HG03196 (cell line): ENCODE data around the gene FER.
"Not testable (repeated sequence)": the region's sequence is repeated elsewhere in the genome, so short reads cannot be mapped to it uniquely, and the experiment has no call there.

Experiments used
- ATAC-seq: cut with Tn5 transposase; IDR thresholded peaks from one replicate; pipeline ENCODE4 v1.9.1; 2021; ENCODE audit not compliant: unreplicated experiment

FER gene

DNA sequence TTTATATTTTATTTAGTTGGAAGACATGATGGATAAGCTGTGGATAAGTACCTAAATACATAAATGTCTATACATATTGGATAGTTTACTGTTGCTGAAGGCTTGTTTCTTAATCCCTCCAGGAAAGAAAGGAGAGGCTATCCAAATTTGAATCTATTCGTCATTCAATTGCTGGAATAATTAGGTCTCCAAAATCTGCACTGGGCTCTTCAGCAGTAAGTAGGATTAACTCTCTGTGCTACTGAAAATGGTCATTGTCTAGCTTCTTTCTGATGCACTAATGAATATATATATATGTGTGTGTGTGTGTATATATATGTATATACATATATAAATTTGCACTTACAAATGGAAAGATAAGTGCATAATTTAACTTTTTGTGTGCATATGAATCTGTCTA, 198.3 kb downstream of the FER start:
- no peak for ATAC-seq

DNA sequence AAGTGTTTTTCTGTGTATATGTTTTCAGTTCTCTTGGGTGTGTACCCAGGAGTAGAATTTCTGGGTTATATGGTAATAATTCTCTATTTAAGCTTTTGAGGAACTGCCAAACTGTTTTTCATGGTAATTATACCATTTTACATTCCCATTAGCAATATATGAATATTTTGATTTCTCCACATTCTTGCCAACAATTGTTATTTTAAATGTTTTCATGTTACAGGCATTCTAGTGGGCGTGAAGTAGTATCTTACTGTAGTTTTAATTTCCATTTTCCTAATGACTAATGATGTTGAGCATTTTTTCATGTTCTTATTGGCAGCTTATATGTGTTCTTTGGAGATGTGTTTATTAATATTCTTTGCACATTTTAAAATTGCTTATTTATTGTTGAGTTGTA, 199.5 kb downstream of the FER start:
- no peak for ATAC-seq

DNA sequence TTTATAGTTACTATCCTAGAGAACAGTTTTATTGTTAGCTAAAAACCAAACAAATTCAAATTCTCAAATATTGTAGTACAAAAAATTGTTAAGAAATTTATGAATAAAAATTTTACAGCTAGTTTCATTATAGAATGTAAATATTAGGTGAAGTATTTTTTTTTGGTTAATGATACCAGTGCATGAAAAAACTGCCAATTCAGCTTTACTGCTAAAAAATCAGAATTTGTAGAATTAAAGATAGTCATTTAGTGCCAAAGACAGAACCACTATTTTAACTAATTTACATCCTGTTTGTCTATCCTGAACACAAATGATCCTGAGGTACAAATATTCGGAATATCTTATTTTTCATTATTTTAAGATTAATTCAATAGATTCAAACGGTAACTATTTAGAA, 202.6 kb downstream of the FER start:
- ATAC-seq: no peak

DNA sequence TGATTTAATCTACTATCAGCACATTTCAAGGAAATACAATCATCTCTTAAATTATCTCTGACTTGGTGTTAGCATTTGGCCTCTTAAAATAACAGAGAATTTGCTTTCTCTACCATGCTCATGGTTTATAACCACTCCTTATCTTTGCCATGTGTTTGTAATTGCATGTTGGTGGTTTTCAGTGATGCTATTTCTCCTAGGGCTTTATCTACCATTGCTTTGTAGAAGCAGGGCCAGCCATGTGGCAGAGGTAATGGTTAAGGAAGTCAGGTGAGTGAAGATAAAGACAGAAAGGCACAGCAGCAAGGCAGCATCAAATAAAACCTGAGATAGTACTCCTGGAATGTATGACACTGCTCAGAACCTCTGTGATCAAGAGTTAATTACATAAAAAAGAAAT, 206.2 kb downstream of the FER start:
- no peak for ATAC-seq

DNA sequence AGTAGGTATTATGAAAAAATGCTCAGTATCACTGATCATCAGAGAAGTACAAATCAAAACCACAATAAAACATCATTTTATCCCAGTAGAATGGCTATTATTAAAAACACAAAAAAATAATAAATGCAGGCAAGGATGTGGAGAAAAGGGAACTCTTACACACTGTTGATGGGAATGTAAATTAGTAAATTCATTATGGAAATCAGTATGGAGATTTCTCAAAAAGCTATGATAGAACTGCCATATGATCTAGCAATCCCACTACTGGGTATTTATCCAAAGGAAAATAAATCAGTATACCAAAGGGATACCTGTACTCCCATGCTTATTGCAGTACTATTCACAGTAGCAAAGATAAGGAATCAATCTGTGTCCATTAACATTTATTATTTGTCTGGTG, 209.6 kb downstream of the FER start:
- no peak for ATAC-seq

DNA sequence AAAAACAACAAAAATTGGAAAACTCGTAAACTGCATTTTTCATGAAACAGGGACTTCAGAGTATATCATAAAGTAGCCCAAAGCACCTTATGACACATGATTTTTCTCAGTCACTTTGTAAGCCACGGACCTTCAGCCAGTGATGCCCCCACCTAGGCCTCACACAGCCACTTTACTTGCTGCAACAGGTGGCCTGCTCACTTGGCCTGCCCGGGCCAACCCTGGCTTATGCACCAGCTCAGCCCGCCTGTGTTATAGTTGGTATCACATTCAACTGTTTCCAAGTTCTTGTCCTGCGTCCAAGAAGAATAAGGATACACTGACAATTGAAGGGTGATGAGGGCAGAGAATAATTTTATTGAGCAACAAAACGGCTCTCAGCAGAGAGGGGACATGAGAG, 219.2 kb downstream of the FER start:
- ATAC-seq: no peak

DNA sequence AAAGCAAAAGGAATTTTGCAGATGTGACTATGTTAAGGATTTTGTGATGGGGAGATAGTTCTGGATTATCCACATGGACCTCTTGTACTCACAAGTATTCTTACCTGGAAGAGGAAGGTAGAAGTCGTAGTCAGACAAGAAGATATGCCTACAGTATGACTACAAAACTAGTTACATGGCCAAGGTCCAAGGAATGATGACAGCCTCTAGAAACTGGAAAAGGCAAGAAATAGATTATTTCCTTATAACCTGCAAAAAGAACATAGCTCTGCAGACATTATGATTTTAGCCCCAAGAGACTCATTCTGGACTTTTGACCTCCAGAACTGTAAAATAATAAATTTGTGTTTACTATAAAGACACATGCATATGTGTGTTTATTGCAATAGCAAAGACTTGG, 226.9 kb downstream of the FER start:
- no peak for ATAC-seq

DNA sequence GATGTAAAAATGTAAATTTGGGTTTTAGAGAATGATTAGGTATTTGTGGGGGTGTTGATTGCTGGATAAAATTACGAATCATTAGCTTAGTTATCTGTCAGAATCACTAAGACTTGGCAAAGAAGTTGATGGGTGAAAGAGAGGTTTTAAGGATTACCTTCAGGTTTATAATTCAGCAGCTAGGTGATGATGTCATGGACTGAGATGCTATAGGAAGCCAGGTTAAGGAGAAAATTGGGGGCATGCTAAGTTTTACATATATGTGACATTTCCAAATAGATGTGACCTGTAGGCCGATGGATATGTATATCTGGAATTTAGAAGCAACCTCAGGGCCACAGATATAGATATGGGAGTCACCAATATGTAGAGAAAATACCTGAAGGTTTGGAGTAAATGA, 228.0 kb downstream of the FER start:
- no peak for ATAC-seq

DNA sequence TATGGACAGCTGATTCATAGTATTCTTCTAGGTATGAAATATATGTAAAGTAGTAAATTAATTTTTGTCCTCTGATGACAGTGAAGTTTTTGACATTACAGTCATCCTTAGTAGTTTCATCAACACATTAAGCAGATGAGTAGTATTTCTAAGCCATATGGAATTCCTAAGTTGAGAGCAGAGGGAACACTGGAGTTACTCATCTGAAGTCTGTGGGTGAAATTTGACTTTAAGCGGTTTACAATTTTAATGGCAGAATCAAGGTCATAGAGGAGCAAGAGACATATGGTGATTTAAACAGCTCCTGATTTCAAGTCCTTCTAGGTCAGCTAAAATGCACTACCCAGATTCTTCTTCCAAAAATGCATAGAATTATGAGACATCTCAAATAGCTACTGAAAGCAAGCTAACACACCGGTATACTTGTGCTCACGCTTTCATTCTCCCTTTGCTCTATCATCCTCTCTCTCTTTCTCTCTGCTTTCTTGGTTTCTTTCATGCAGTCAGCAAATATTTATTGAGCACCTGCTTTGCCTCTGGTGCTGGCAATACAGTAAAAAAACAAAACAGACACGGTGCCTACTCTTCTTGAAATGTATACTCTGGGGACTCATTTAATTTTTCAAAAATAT, 235.9 kb downstream of the FER start:
- ATAC-seq: no peak

DNA sequence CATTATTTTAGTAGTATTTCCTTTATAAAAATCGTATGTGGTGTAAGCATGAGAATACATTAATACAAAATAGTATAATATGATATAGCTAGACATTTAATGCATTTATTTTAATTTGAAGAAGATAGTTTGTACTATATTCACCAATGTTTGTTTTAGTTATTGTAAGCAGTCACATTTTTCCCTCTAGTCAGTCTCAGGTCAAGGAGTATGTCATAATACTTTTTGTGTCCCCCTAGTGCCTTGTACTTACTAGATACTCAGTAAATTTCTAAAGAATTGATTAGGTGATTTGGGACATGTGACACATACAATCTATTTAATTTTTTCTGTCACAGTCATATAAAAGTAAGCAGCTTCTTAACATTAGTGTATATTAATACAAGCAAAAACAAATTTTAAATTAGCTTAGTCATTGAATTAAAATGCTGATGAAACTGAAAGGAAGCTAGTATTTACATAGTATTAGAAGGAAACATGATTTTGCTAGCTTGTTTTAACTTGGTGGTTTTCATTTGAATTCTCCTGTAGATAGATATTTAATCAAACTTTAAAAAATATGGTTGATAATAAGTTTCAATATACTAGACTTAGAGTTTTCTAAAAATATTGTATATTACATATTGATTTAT, 242.2 kb downstream of the FER start:
- ATAC-seq: no peak

DNA sequence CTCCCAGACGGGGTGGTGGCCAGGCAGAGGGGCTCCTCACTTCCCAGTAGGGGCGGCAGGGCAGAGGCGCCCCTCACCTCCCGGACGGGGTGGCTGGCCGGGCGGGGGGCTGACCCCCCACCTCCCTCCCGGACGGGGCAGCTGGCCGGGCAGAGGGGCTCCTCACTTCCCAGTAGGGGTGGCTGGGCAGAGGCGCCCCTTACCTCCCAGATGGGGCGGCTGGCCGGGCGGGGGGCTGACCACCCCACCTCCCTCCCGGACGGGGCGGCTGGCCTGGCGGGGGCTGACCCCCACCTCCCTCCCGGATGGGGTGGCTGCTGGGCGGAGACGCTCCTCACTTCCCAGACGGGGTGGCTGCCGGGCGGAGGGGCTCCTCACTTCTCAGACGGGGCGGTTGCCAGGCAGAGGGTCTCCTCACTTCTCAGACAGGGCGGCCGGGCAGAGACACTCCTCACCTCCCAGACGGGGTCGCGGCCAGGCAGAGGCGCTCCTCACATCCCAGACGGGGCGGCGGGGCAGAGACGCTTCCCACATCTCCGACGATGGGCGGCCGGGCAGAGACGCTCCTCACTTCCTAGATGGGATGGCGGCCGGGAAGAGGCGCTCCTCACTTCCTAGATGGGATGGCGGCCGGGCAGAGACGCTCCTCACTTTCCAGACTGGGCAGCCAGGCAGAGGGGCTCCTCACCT, 244.8 kb downstream of the FER start:
- ATAC-seq: not testable (repeated sequence)

DNA sequence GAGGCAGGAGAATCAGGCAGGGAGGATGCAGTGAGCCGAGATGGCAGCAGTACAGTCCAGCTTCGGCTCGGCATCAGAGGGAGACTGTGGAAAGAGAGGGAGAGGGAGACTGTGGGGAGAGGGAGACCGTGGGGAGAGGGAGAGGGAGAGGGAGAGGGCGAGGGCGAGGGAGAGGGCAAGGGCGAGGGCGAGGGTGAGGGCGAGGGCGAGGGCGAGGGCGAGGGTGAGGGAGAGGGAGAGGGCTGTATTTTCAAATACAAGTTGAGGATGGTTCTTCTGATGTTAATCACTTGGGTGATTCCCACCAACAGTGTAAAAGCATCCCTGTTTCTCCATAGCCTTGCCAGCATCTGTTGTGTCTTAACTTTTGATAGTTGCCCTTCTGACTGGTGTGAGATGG, 245.7 kb downstream of the FER start:
- ATAC-seq: not testable (repeated sequence)

DNA sequence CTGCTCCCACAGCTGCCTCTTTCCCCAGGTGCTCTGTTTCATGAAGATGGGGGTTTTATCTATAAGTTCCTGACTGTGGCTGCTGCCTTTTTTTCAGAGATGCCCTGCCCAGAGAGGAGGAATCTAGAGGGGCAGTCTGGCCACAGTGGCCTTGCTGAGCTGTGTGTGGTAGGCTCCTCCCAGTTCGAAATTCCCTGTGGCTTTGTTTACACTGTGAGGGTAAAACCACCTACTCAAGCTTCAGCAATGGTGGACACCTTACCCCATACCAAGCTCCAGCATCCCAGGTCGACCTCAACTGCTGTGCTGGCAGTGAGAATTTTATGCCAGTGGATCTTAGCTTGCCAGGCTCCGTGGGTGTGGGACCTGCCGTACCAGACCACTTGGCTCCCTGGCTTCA, 250.0 kb downstream of the FER start:
- no peak for ATAC-seq

DNA sequence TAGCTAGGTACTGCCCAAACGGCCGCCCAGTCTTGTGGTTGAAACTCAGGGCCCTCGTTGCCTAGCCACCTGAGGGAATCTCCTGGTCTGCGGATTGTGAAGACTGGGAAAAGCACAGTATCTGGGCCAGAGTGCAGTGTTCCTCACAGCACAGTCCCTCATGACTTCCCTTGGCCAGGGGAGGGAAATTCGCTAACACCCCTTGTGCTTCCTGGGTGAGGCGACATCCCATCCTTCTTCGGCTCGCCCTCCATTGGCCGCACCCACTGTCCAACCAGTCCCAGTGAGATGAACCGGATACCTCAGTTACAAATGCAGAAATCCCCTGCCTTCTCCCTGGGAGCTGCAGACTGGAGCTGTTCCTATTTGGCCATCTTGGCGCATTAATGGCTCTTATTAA, 250.5 kb downstream of the FER start:
- ATAC-seq: no peak

DNA sequence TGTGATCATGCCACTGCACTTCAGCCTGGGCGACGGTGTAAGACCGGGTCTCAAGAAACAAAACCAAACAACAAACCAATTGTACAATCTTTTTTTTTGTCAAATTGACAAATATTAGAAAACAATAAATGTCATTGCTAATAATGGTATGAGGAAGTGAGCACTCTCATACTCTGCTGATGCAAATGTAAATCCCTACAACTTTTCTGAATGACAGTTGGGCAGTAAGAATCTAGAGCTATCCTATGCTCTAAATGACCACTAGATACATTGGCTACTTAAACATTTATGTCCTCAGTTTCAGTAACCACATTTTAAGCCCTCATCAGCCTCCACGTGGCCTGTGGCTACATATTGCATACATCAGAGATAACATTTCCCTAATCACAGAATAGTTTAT, 256.2 kb downstream of the FER start:
- ATAC-seq: no peak

DNA sequence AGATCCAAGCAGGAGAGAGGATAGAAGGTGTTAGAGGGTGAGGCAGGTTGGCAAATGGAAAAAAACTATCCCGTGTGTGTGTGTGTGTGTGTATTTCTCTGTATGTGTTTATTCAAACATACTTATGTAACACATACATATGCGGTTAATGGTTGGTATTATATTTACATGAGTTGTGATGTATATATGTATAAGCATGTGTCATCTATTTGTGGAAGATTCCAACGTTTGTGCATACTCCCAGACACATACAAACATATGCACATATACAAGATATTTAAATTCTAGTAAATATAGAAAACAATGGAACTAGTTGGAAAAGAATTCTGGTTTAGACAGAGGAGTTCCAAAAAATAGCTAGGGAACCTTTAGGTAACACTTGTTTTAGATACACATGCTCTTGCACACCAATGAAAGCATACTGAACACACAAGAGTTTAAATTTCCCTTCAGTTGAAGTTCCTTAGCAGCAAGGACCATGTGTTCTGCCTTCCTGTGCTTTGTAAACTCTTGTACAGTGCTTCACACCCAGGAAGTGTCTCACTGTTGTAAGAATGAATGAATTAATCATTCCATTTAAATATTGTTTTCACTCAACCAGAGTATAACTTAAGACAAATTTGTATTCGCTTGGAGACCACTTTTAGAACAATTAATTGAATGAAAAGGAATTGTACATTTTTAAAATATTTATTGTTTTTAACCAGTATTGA, 257.8 kb downstream of the FER start:
- ATAC-seq: no peak

DNA sequence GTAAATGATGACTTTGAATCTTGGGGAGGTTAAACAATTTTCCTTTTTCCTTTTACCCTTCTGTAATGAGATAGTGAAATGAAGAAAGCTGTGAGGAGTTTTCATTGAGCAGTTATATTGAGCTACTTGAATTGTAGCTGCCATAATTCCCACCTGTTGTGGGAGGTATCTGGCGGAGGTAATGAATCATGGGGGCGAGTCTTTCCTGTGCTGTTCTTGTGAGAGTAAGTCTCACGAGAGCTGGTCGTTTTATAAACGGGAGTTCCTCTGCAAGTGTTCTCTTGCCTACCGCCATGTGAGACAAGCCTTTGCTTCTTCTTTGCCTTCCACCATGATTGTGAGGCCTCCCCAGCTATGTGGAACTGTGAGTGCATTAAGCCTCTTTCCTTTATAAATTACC, 258.4 kb downstream of the FER start:
- no peak for ATAC-seq

DNA sequence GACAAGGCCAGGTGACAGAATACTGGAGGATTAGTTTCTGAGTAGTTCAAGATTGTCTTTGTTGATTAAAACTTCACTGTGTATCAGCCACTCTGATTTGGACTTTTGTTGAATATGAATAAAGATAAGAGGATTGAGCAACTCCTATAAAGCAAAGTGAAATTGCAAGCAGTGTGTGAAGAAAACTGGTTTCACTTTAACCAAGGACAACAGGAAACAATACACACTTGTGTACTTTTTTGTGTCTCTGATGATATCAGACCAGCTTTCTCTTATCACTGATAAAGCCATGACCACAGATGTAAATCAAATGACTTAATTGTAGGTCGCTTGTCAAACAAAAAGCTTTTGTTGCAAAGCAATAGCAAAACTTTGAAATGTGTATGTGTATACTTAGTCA, 268.6 kb downstream of the FER start:
- ATAC-seq: peak; percentile 67

DNA sequence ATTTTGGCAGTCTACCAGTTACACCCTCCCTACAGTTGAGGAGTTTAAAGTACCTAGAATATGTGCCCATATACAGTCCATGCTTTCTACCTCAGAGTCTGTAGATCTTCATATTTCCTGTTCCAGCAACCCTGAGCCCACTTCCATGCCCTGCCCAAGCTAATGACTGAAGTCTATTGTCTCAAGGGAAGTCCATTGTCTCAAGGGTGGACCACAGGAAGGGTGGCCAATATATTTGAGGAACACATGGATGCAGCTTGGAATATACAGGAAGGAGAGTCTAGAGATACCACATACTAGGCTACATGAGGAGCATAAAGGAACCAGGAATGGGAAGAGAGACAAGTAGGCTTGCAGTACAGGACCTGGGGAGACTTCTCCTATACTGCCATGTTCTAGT, 274.4 kb downstream of the FER start:
- ATAC-seq: no peak

DNA sequence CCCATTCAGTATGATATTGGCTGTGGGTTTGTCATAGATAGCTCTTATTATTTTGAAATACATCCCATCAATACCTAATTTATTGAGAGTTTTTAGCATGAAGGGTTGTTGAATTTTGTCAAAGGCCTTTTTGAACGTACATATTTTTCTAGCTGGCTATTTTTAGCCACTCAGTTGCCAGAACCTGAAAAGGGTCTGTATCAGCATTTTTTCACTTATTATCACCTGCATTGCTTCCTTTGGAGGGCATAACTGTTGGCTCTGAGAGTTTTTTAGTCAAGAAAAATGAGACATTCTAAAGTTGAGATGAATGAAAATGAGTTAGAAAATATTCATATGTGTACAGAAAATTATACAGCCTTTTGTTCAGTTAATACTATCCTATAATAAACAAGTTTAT, 278.0 kb downstream of the FER start:
- not testable (repeated sequence) for ATAC-seq

DNA sequence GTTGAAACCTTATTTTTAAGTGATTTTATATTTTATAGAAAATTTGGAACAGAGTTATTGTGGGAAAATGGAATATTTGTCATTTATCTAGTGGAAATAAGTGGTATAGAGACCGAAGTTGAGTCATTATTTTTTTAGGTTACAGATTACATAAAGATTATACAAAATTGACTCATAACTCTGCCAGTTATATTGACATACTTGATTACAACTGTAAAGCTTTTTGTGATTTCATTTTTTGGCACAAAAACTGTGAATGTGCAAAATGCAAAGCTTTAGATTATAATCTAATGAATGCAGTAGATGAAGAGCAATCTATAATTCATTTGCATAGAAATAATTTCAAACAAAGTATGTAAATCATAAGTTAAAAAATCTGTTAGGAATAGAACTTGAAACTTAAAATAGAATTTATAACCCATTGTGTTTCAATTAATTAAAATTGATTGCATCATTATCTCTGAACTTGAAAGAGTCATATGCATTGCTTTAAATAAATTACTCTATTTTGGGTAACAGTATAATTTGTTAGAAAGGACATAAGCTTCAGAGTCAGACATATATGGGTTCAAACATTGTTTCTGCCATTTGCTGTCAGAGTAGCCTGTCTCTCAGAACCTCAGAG, 280.4 kb downstream of the FER start:
- no peak for ATAC-seq
